ENCODE measurements around the gene PRKCA.

GRCh38 chr17:66858226-66859083, 556.0 kb downstream of the PRKCA start:
- TF ChIP-seq CTCF (IDR thresholded peaks at IDR 0.05) (no peak), POLR2A (IDR thresholded peaks at IDR 0.05) (no peak)
